Ureter (tissue), 1 donor: ENCODE measurements around the gene CD48. TPM values are rescaled to one million over a fixed set of nuclear protein-coding genes. Genes with fewer than 3 reads are reported as not detected.

Experiments
- DNase-seq: peaks from one replicate; pipeline ENCODE4 v3.0.0-alpha.2; 2020; ENCODE audit warnings: low spot score
- total RNA-seq: library from RNA; stranded (reverse); gene quantifications from one replicate; pipeline ENCODE4 v1.2.4, GENCODE V29; 2023
- donor health status: DM: yes; HTN: yes; CAD: no.

The CD48 gene
- total RNA-seq, 1 donor from 2014 or later = 6.0 TPM

- DNase-seq = no peak
Measured at GRCh38 chr1:160676869-160677597, 34.6 kb downstream of the CD48 start.

- DNase-seq = peak; percentile 70
Measured at GRCh38 chr1:160675641-160676410, 35.8 kb downstream of the CD48 start.

GRCh38 chr1:160674415-160674814, 37.2 kb downstream of the CD48 start:
- DNase-seq = no peak

GRCh38 chr1:160672789-160673695, 38.6 kb downstream of the CD48 start:
- no peak for DNase-seq

- no peak for DNase-seq
Measured at GRCh38 chr1:160671603-160672517, 39.8 kb downstream of the CD48 start.

- no peak for DNase-seq
Measured at GRCh38 chr1:160670701-160671100, 40.9 kb downstream of the CD48 start.

- DNase-seq = no peak
Measured at GRCh38 chr1:160669802-160670201, 41.8 kb downstream of the CD48 start.

- no peak for DNase-seq
Measured at GRCh38 chr1:160669276-160669675, 42.3 kb downstream of the CD48 start.

- DNase-seq = no peak
Measured at GRCh38 chr1:160667896-160668295, 43.7 kb downstream of the CD48 start.

- DNase-seq = no peak
Measured at GRCh38 chr1:160666079-160666442, 45.6 kb downstream of the CD48 start.

- DNase-seq = no peak
Measured at GRCh38 chr1:160665330-160666078, 46.1 kb downstream of the CD48 start.

GRCh38 chr1:160664573-160665051, 47.0 kb downstream of the CD48 start:
- DNase-seq = no peak

- no peak for DNase-seq
Measured at GRCh38 chr1:160662910-160663309, 48.7 kb downstream of the CD48 start.

GRCh38 chr1:160659566-160659965, 52.1 kb downstream of the CD48 start:
- no peak for DNase-seq

GRCh38 chr1:160658814-160659193, 52.8 kb downstream of the CD48 start:
- DNase-seq = no peak

- no peak for DNase-seq
Measured at GRCh38 chr1:160658162-160658813, 53.3 kb downstream of the CD48 start.

GRCh38 chr1:160657250-160657781, 54.3 kb downstream of the CD48 start:
- no peak for DNase-seq

- DNase-seq = no peak
Measured at GRCh38 chr1:160656737-160657136, 54.9 kb downstream of the CD48 start.

GRCh38 chr1:160653620-160654016, 58.0 kb downstream of the CD48 start:
- DNase-seq = no peak
